Fibroblast of lung (primary cell): ENCODE results near the gene MYO10. TPM values are rescaled to one million over a fixed set of nuclear protein-coding genes. Genes with fewer than 3 reads are reported as not detected.

ENCODE experiments used
- DNase-seq, 2 donors: peaks; one replicate each; pipeline versions ENCODE4 v3.0.0 to v3.0.0-alpha.2; 2010; ENCODE audit warnings: low read depth in 2 of 2
- H2AFZ ChIP-seq: 2 replicates; pipeline ENCODE4 v1.5.1; 2012; ENCODE audit warnings: low read length, control low read depth, inconsistent platforms
- H3K27ac ChIP-seq: 2 replicates; pipeline ENCODE4 v1.5.1; 2011; ENCODE audit warnings: low read length, control low read depth; ENCODE audit not compliant: insufficient read depth
- H3K27me3 ChIP-seq: 2 replicates; pipeline ENCODE4 v1.5.1; 2011; ENCODE audit warnings: mild to moderate bottlenecking, low read length; ENCODE audit not compliant: control insufficient read depth, insufficient read depth
- H3K36me3 ChIP-seq: 2 replicates; pipeline ENCODE4 v1.5.1; 2011; ENCODE audit warnings: low read length; ENCODE audit not compliant: control insufficient read depth, insufficient read depth
- H3K4me1 ChIP-seq: 2 replicates; pipeline ENCODE4 v1.5.1; 2011; ENCODE audit warnings: low read length; ENCODE audit not compliant: control insufficient read depth, insufficient read depth; ENCODE audit errors: extremely low read depth
- H3K4me2 ChIP-seq: 2 replicates; pipeline ENCODE4 v1.5.1; 2011; ENCODE audit warnings: low read length, control low read depth; ENCODE audit not compliant: insufficient read depth; ENCODE audit errors: extremely low read depth
- H3K4me3 ChIP-seq, 4 experiments: fragments of 200-600 bp in 1 of 4; sonication (generic) in 1 of 4; replicated peaks in 1 of 4; 2 replicates each; pipeline ENCODE4 v1.5.1; 2011 to 2016; ENCODE audit warnings: low read length in 4 of 4, low read depth in 3 of 4, mild to moderate bottlenecking in 3 of 4, control low read depth in 2 of 4, inconsistent platforms in 1 of 4, mixed read lengths in 1 of 4; ENCODE audit not compliant: insufficient read depth in 1 of 4; ENCODE audit errors: control extremely low read depth in 1 of 4
- H3K79me2 ChIP-seq: 2 replicates; pipeline ENCODE4 v1.5.1; 2012; ENCODE audit warnings: mild to moderate bottlenecking, low read length, inconsistent platforms; ENCODE audit not compliant: control insufficient read depth, insufficient read depth
- H3K9ac ChIP-seq: 2 replicates; pipeline ENCODE4 v1.5.1; 2011; ENCODE audit warnings: mild to moderate bottlenecking, low read length, control low read depth; ENCODE audit not compliant: insufficient read depth
- H3K9me3 ChIP-seq: 2 replicates; pipeline ENCODE4 v1.5.1; 2012; ENCODE audit warnings: low read depth, low read length; ENCODE audit not compliant: control insufficient read depth, insufficient read depth
- H4K20me1 ChIP-seq: 2 replicates; pipeline ENCODE4 v1.5.1; 2011; ENCODE audit warnings: low read length; ENCODE audit not compliant: control insufficient read depth, insufficient read depth; ENCODE audit errors: extremely low read depth
- EZH2 ChIP-seq: IDR thresholded peaks from 2 replicates; pipeline ENCODE4 v1.5.1; 2012; ENCODE audit warnings: low read length, control low read depth, mild to moderate bottlenecking; ENCODE audit errors: missing control alignments
- polyA plus RNA-seq, 2 donors: library from polyadenylated mRNA; depleted of rRNA in 1 of 2; stranded (reverse) in 1 of 2; unstranded in 1 of 2; fragments of >200 nt; gene quantifications; 2 replicates each; pipeline ENCODE4 v1.2.1, GENCODE V29; 2011 to 2012; ENCODE audit warnings: missing spikeins in 1 of 2
- total RNA-seq: library from RNA; depleted of rRNA; stranded (reverse); fragments of >200 nt; gene quantifications from 2 replicates; pipeline ENCODE4 v1.2.1, GENCODE V29; 2014
- TF ChIP-seq, protein P1 (sequence below), 2 donors: IDR thresholded peaks in 1 of 2; conservative IDR thresholded peaks in 1 of 2; 1 replicate in 1 of 2; 2 replicates in 1 of 2; pipeline ENCODE4 v1.5.1; 2011 to 2012; ENCODE audit warnings: low read length in 2 of 2, control low read depth in 1 of 2, inconsistent platforms in 1 of 2, low read depth in 1 of 2, mild to moderate bottlenecking in 1 of 2

MYO10 gene
- total and polyA plus RNA-seq, 2 donors (not counting 1 experiment from before 2014, with no cell fraction given) = 16.6 to 82.2 TPM

DNA sequence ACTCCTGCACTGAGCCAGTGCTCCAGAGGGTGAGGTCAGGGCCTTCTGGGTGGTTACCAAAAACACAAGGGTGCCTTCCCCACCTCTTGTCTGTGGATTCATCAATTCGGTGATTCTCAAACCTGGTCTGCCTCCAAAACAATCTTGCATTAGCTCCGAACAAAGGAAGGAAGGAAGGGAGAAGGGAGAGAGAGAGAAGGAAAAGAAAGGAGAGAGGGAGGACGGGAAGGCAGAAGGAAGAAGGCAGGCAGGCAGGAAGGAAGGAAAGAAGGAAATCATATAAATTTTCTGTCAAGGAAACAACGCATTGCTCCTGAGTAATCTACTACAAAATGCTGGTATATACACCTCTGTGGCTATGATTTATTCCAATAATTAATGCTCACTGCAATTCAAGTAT is 39.3 kb downstream of the MYO10 start:
- H3K27me3 ChIP-seq = no peaks in the 10 kb centered on the region
- H3K4me2 ChIP-seq = no peak overlapping the region
- H3K4me3 ChIP-seq = no peak overlapping the region
- H3K4me1 ChIP-seq = peaks cover 10% of the 10 kb centered on the region
- H3K79me2 ChIP-seq = peaks cover 85% of the 10 kb centered on the region
- no peak overlapping the region for H3K9ac ChIP-seq
- peaks cover 2% of the 10 kb centered on the region for H4K20me1 ChIP-seq
- no peaks in the 10 kb centered on the region for H3K36me3 ChIP-seq
- no peak for DNase-seq
- TF ChIP-seq EZH2 = no peak
- TF ChIP-seq, protein P1, sequence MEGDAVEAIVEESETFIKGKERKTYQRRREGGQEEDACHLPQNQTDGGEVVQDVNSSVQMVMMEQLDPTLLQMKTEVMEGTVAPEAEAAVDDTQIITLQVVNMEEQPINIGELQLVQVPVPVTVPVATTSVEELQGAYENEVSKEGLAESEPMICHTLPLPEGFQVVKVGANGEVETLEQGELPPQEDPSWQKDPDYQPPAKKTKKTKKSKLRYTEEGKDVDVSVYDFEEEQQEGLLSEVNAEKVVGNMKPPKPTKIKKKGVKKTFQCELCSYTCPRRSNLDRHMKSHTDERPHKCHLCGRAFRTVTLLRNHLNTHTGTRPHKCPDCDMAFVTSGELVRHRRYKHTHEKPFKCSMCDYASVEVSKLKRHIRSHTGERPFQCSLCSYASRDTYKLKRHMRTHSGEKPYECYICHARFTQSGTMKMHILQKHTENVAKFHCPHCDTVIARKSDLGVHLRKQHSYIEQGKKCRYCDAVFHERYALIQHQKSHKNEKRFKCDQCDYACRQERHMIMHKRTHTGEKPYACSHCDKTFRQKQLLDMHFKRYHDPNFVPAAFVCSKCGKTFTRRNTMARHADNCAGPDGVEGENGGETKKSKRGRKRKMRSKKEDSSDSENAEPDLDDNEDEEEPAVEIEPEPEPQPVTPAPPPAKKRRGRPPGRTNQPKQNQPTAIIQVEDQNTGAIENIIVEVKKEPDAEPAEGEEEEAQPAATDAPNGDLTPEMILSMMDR (conservative IDR thresholded peaks at IDR 0.05 in 1 of 2, IDR thresholded peaks at IDR 0.05 in 1 of 2; ENCODE audit: low read depth in 1 of 2, low read length in 2 of 2) = no peak
- H3K27ac ChIP-seq = no peak overlapping the region
- no peaks in the 10 kb centered on the region for H3K9me3 ChIP-seq
- H2AFZ ChIP-seq = no peak overlapping the region

GRCh38 chr5:16894236-16895057 is 41.6 kb downstream of the MYO10 start:
- no peak overlapping the region for H2AFZ ChIP-seq
- H3K79me2 ChIP-seq = peaks cover 82% of the 10 kb centered on the region
- H3K4me2 ChIP-seq = no peak overlapping the region
- peak; percentile 93 to 98 for DNase-seq
- no peak overlapping the region for H3K4me3 ChIP-seq
- peaks cover 2% of the 10 kb centered on the region for H4K20me1 ChIP-seq
- H3K4me1 ChIP-seq = peaks cover 13% of the 10 kb centered on the region
- H3K9me3 ChIP-seq = no peaks in the 10 kb centered on the region
- no peaks in the 10 kb centered on the region for H3K36me3 ChIP-seq
- no peak overlapping the region for H3K27ac ChIP-seq
- TF ChIP-seq EZH2 = no peak
- TF ChIP-seq, protein P1 (conservative IDR thresholded peaks at IDR 0.05 in 1 of 2, IDR thresholded peaks at IDR 0.05 in 1 of 2; ENCODE audit: low read depth in 1 of 2, low read length in 2 of 2) = no peak
- H3K27me3 ChIP-seq = no peaks in the 10 kb centered on the region
- no peak overlapping the region for H3K9ac ChIP-seq

GRCh38 chr5:16891033-16891432 is 45.1 kb downstream of the MYO10 start:
- H3K9me3 ChIP-seq = no peaks in the 10 kb centered on the region
- no peak overlapping the region for H3K27ac ChIP-seq
- TF ChIP-seq EZH2 = no peak
- TF ChIP-seq, protein P1 (conservative IDR thresholded peaks at IDR 0.05 in 1 of 2, IDR thresholded peaks at IDR 0.05 in 1 of 2; ENCODE audit: low read depth in 1 of 2, low read length in 2 of 2) = no peak
- no peak overlapping the region for H2AFZ ChIP-seq
- no peak overlapping the region for H3K4me3 ChIP-seq
- H4K20me1 ChIP-seq = peaks cover 6% of the 10 kb centered on the region
- no peak overlapping the region for H3K4me2 ChIP-seq
- no peaks in the 10 kb centered on the region for H3K36me3 ChIP-seq
- H3K27me3 ChIP-seq = no peaks in the 10 kb centered on the region
- H3K9ac ChIP-seq = no peak overlapping the region
- no peak for DNase-seq
- peaks cover 11% of the 10 kb centered on the region for H3K4me1 ChIP-seq
- H3K79me2 ChIP-seq = peaks cover 84% of the 10 kb centered on the region
